ENCODE data around the gene SYT1. TPM values are rescaled to one million over a fixed set of nuclear protein-coding genes. Genes with fewer than 3 reads are reported as not detected.

The SYT1 gene
- total RNA-seq, 2 experiments from 2014 or later = not detected

GRCh38 chr12:78853231-78853630, 11.3 kb upstream of the SYT1 start:
- H3K79me2 ChIP-seq (ENCODE audit: insufficient read depth, low read depth, low read length) = no peaks in the 10 kb centered on the region
- H3K9me2 ChIP-seq (ENCODE audit: insufficient read depth, low read length) = no peaks in the 10 kb centered on the region
- no peak overlapping the region for H3K4me2 ChIP-seq (ENCODE audit: low read length)
- TF ChIP-seq EZH2phosphoT487 (IDR thresholded peaks at IDR 0.05; ENCODE audit: borderline replicate concordance, low read depth, low read length) = no peak
- no peak for TF ChIP-seq CTCF (conservative IDR thresholded peaks at IDR 0.05; ENCODE audit: low read length)
- H3K9me3 ChIP-seq (ENCODE audit: low read length) = no peaks in the 10 kb centered on the region
- H4K20me1 ChIP-seq (ENCODE audit: insufficient read depth, low read length) = no peaks in the 10 kb centered on the region
- H3K4me1 ChIP-seq (ENCODE audit: insufficient read depth, low read length, poor library complexity, severe bottlenecking) = no peaks in the 10 kb centered on the region
- POLR2A ChIA-PET = no interaction called here
- no peaks in the 10 kb centered on the region for H3K36me3 ChIP-seq (ENCODE audit: insufficient read depth, low read length)
- CTCF ChIA-PET (ENCODE audit: unreplicated experiment) = no interaction called here
- H2AFZ ChIP-seq (ENCODE audit: low read length) = no peak overlapping the region
- no peak overlapping the region for H3K4me3 ChIP-seq (ENCODE audit: low read depth, low read length, poor library complexity, severe bottlenecking)
- no peak overlapping the region for H3K27ac ChIP-seq (ENCODE audit: low read depth, low read length, poor library complexity, severe bottlenecking)
- intact Hi-C loops (cut with micrococcal nuclease; ENCODE audit: unreplicated experiment) = no loop called here
- BruUV-seq (replicated peaks) = no TSS peak
- no peak for DNase-seq (ENCODE audit: low spot score)

- ChIA-PET CTCF (ENCODE audit: unreplicated experiment) (no interaction called here), POLR2A (interaction anchor here (0.6 to 1.1 kb wide), 3 partner anchors 10 to 456 kb away, joined by 3 to 5 read pairs (median 4); no protein-coding TSS in a partner anchor)
- Histone ChIP-seq H3K9me3 (ENCODE audit: low read length) (no peaks in the 10 kb centered on the region), H3K9me2 (ENCODE audit: insufficient read depth, low read length) (no peaks in the 10 kb centered on the region), H3K4me1 (ENCODE audit: insufficient read depth, low read length, poor library complexity, severe bottlenecking) (no peaks in the 10 kb centered on the region), H3K79me2 (ENCODE audit: insufficient read depth, low read depth, low read length) (no peaks in the 10 kb centered on the region), H3K36me3 (ENCODE audit: insufficient read depth, low read length) (no peaks in the 10 kb centered on the region), H3K4me3 (ENCODE audit: low read depth, low read length, poor library complexity, severe bottlenecking) (no peak overlapping the region), H3K4me2 (ENCODE audit: low read length) (no peak overlapping the region), H4K20me1 (ENCODE audit: insufficient read depth, low read length) (no peaks in the 10 kb centered on the region), H3K27ac (ENCODE audit: low read depth, low read length, poor library complexity, severe bottlenecking) (no peak overlapping the region), H2AFZ (ENCODE audit: low read length) (no peak overlapping the region)
- DNase-seq (ENCODE audit: low spot score) = no peak
- no peak for TF ChIP-seq CTCF (conservative IDR thresholded peaks at IDR 0.05; ENCODE audit: low read length)
- TF ChIP-seq EZH2phosphoT487 (IDR thresholded peaks at IDR 0.05; ENCODE audit: borderline replicate concordance, low read depth, low read length) = no peak
- intact Hi-C loops (cut with micrococcal nuclease; ENCODE audit: unreplicated experiment) = no loop called here
- no TSS peak for BruUV-seq (replicated peaks)
Observed at GRCh38 chr12:78863482-78864402, 832 bp upstream of the SYT1 start.

Data from OCI-LY7 (cell line).